ENCODE measurements around the gene GFOD1. TPM values are rescaled to one million over a fixed set of nuclear protein-coding genes. Genes with fewer than 3 reads are reported as not detected.

Gene GFOD1
- total and polyA plus RNA-seq, 11 donors, result 16.2 to 65.8 (median 41.5) TPM

- Histone ChIP-seq H3K27me3 (no peaks in the 10 kb centered on the region), H3K4me1 (peaks cover 0 to 11% (median 0%) of the 10 kb centered on the region in 12 donors), H3K4me3 (no peak overlapping the region), H3K27ac (no peak overlapping the region), H3K9me3 (peaks cover 0 to 9% (median 0%) of the 10 kb centered on the region in 12 donors), H3K36me3 (no peaks in the 10 kb centered on the region)
- 89 to 96% (median 94%) methylated on average over 5 of the region's 5 CpGs for WGBS, 4 donors
- intact Hi-C loops (cut with DNase I), result no loop called here
- DNase-seq (no peak), ATAC-seq (no peak)
- no peak for TF ChIP-seq POLR2A (IDR thresholded peaks at IDR 0.05)
- no peak for TF ChIP-seq CTCF (IDR thresholded peaks at IDR 0.05)
Observed at GRCh38 chr6:13346245-13346644, 141.2 kb downstream of the GFOD1 start.

GRCh38 chr6:13342414-13343019, 144.9 kb downstream of the GFOD1 start:
- WGBS, 4 donors, result 75 to 97% (median 88%) methylated on average over 5 of the region's 5 CpGs
- Histone ChIP-seq H3K4me1 (peaks cover 0 to 18% (median 0%) of the 10 kb centered on the region in 12 donors), H3K27ac (no peak overlapping the region), H3K4me3 (no peak overlapping the region), H3K27me3 (no peaks in the 10 kb centered on the region), H3K9me3 (peaks cover 0 to 10% (median 0%) of the 10 kb centered on the region in 12 donors), H3K36me3 (no peaks in the 10 kb centered on the region)
- TF ChIP-seq CTCF (IDR thresholded peaks at IDR 0.05), result no peak
- no peak for TF ChIP-seq POLR2A (IDR thresholded peaks at IDR 0.05)
- DNase-seq (no peak), ATAC-seq (no peak)
- intact Hi-C loops (cut with DNase I), result no loop called here

GRCh38 chr6:13339863-13340630, 147.4 kb downstream of the GFOD1 start:
- Histone ChIP-seq H3K9me3 (peaks cover 0 to 10% (median 0%) of the 10 kb centered on the region in 12 donors), H3K27me3 (no peaks in the 10 kb centered on the region), H3K4me3 (no peak overlapping the region), H3K36me3 (no peaks in the 10 kb centered on the region), H3K27ac (no peak overlapping the region), H3K4me1 (peaks cover 0 to 18% (median 0%) of the 10 kb centered on the region in 12 donors)
- ATAC-seq (no peak), DNase-seq (no peak)
- TF ChIP-seq CTCF (IDR thresholded peaks at IDR 0.05), result no peak
- TF ChIP-seq POLR2A (IDR thresholded peaks at IDR 0.05), result no peak
- intact Hi-C loops (cut with DNase I), result loop anchor here in 9 of 10 donors (2.0 to 10.0 kb wide), 10 partner anchors 57 to 275 kb away; partner anchors contain the start of genes GFOD1 (in 2 of the 9) and NOL7 (in 2 of the 9)
- WGBS, 4 donors, result 71 to 87% (median 76%) methylated on average over 8 of the region's 8 CpGs

GRCh38 chr6:13338038-13338437, 149.4 kb downstream of the GFOD1 start:
- 87 to 91% (median 89%) methylated on average over 5 of the region's 5 CpGs for WGBS, 4 donors
- H3K27ac ChIP-seq, result peak overlapping the region in 1 of 12 donors; percentile 56
- no peak overlapping the region for H3K4me3 ChIP-seq
- peaks cover 0 to 10% (median 0%) of the 10 kb centered on the region in 12 donors for H3K9me3 ChIP-seq
- intact Hi-C loops (cut with DNase I), result loop anchor here in 9 of 10 donors (1.0 to 10.0 kb wide), 11 partner anchors 59 to 277 kb away; partner anchors contain the start of genes GFOD1 (in 2 of the 9) and NOL7 (in 2 of the 9)
- H3K36me3 ChIP-seq, result no peaks in the 10 kb centered on the region
- no peaks in the 10 kb centered on the region for H3K27me3 ChIP-seq
- peaks cover 0 to 18% (median 0%) of the 10 kb centered on the region in 12 donors for H3K4me1 ChIP-seq
- DNase-seq (no peak), ATAC-seq (no peak)
- TF ChIP-seq CTCF (IDR thresholded peaks at IDR 0.05) (no peak), POLR2A (IDR thresholded peaks at IDR 0.05) (no peak)

All from heart left ventricle (tissue), 16 donors.